H1 (cell line): ENCODE measurements around the gene SLN. TPM values are rescaled to one million over a fixed set of nuclear protein-coding genes. Genes with fewer than 3 reads are reported as not detected.

Experiments
- CHD1 ChIP-seq: IDR thresholded peaks from 2 replicates; pipeline ENCODE4 v1.6.1; 2012; ENCODE audit warnings: low read depth, low read length, improper control_type of control experiment
- CHD7 ChIP-seq: fragments of 300-600 bp; sonication (generic); IDR thresholded peaks from 2 replicates; pipeline ENCODE4 v1.7.1; 2012; ENCODE audit warnings: low read length, moderate library complexity, mild to moderate bottlenecking, inconsistent platforms; ENCODE audit not compliant: insufficient replicate concordance
- EZH2 ChIP-seq: fragments of 200-600 bp; sonication (generic); IDR thresholded peaks from 2 replicates; pipeline ENCODE4 v1.7.1; 2012; ENCODE audit warnings: low read depth, mild to moderate bottlenecking, moderate library complexity, low read length, inconsistent platforms; ENCODE audit not compliant: severe bottlenecking
- KDM4A ChIP-seq: IDR thresholded peaks from one replicate; pipeline ENCODE4 v1.7.1; 2012; ENCODE audit warnings: low read depth, mild to moderate bottlenecking, moderate library complexity, low read length, inconsistent platforms; ENCODE audit not compliant: severe bottlenecking
- POU5F1 ChIP-seq: IDR thresholded peaks from 2 replicates; pipeline ENCODE4 v1.6.1; 2011; ENCODE audit warnings: low read depth, mild to moderate bottlenecking, low read length, moderate library complexity
- RBBP5 ChIP-seq: IDR thresholded peaks from 2 replicates; pipeline ENCODE4 v1.7.1; 2012; ENCODE audit warnings: low read depth, mild to moderate bottlenecking, inconsistent platforms, low read length, moderate library complexity, borderline replicate concordance
- TAF1 ChIP-seq: IDR thresholded peaks from 2 replicates; pipeline ENCODE4 v1.6.1; 2011; ENCODE audit warnings: mild to moderate bottlenecking, low read depth, low read length
- polyA plus RNA-seq, 7 experiments: library from polyadenylated mRNA; depleted of rRNA in 3 of 7; stranded (reverse) in 5 of 7; unstranded in 2 of 7; fragments of >200 nt in 5 of 7; fragments of 200-250 nt in 2 of 7; gene quantifications; 1 replicate in 5 of 7; 2 replicates in 1 of 7; 4 replicates in 1 of 7; pipeline versions ENCODE4 v1.2.1 to v1.2.3, GENCODE V29; 2011 to 2013; ENCODE audit warnings: missing spikeins in 2 of 7, mixed read lengths in 2 of 7
- total RNA-seq: library from RNA; stranded (reverse); fragmentation: NEBNext Ultra II Directional; extraction: Animal tissue kit (Norgen Biotek cat#: 25700); gene quantifications from 2 replicates; pipeline ENCODE4 v1.2.1, GENCODE V29; 2021

SLN gene
- total and polyA plus RNA-seq, 2 of the 8 experiments (the other 6 are each of a cell fraction or from before 2014, with no cell fraction given), result not detected

DNA sequence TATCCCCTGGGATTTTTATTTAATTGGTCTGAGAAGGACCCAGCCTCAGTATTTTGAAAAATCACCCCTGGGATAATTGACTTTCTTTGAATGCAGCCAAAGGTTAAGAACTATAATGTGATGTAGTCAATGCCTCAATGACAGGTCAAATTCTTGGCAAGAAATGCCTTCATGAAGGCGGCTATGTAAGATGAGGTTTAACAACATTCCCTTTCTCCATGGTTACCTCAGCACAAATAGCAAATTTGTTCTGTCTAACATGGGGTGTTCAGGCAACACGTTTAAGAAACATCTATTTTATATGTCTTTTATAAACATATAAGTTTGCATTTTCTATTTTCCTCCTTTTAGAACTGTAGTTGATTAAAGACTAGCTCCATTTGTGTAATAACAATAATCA is 5.3 kb downstream of the SLN start (continued):
- TF ChIP-seq CHD7, result no peak
- TF ChIP-seq EZH2, result no peak
- no peak for TF ChIP-seq POU5F1
- no peak for TF ChIP-seq KDM4A
- no peak for TF ChIP-seq RBBP5
- no peak for TF ChIP-seq CHD1
- TF ChIP-seq TAF1, result no peak
- TF ChIP-seq, all 59 proteins: peak for 0
